ENCODE measurements around the gene NARS2.
"Not testable (repeated sequence)": the region's sequence is repeated elsewhere in the genome, so short reads cannot be mapped to it uniquely, and the experiment has no call there.

The NARS2 gene

DNA sequence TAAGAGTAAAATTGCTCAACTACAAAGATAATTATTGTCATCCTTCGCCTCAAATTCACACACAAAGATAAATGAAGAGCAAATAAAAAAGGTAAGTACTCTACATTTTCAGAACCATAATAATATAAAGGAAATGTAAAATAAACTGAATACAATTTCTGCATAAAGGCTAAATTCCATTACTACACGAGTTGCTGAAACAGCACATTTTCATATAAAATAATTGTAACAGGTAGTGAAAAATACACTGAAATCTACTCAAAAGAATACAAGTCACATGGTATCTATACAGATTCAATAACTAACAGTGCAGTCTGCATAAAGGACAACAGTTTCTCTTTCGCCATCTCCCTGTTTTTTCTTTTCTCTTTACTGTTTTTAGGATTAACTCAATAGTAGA lies 102.3 kb downstream of the NARS2 start:
- DNase-seq, result no peak

DNA sequence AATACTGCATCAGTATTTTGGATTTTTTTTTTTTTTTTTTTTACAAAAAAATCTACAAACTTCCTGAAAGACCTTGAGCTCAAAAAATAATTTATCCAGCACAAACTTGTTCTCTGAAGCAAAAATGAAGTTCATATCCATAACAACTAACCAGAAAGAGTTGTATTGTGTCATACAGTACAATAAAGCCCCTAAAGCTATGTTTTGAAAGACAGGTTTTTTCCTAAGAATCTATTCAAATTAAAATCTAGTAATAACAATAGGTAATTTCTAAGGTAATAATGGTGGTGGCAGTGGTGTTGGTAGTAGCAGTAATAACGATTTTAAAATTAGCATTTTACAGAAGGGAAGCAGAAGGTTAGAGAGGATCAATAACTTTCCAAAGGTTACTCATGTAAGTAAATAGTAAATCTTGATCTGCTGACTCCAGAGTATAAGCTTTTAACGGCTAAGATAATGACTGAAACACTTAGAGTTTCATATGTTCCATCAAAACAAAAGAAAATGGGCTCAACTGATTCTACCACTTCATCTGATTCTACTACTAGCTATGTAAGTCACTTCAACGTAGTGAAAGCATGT lies 103.7 kb downstream of the NARS2 start:
- no peak for DNase-seq

DNA sequence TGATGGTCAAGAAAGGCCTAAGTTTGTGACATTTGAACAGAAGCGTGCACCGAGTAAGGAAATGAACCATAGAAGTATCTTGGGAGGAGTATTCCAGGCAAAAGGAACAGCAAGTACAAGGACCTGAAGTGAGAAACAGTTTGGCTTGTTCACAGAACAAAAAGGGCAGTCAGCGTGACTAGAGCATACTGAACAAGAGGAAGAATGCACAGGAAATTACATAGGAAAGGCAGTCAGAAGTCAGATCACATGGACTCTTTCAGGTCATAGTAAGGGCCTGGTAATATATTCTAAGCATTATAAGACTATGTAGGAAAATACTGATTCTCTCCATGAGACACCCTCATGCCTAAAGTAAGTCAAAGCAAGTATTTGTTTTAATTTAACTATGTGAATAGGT lies 104.8 kb downstream of the NARS2 start:
- no peak for DNase-seq

DNA sequence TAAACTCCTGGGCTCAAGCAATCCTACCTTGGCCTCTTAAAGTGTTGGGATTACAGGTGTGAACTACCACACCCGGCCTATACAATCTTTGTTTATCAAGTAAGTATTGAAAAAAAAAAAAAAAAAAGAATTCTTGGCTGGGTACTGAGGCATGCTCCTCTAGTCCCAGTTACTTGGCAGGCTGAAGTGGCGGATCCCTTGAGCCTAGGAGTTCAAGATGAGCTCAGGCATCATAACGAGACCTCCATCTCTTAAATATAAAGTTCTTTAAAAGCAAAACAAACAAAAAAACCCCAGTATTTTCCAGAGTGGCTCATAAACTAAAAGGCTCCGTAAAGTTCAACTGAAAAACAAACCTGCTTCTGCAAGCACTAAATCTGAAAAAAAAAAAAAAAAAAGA lies 106.7 kb downstream of the NARS2 start:
- DNase-seq, result no peak

DNA sequence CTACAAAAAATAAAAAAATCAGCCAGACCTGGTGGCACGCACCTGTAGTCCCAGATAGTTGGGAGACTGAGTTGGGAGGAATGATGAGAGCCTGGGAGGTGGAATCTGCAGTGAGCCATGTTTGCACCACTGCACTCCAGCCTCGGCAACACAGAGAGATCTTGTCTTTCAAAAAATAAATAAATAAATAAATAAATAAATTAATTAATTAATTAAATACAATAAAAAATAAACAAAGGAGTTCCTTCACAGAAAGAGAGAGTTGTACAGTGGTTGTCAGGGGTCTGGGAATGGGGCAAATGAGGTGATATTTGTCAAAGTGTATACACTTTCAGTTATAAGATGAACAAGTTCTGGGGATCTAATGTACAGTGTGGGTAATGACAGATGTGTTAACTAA lies 107.3 kb downstream of the NARS2 start:
- no peak for DNase-seq

DNA sequence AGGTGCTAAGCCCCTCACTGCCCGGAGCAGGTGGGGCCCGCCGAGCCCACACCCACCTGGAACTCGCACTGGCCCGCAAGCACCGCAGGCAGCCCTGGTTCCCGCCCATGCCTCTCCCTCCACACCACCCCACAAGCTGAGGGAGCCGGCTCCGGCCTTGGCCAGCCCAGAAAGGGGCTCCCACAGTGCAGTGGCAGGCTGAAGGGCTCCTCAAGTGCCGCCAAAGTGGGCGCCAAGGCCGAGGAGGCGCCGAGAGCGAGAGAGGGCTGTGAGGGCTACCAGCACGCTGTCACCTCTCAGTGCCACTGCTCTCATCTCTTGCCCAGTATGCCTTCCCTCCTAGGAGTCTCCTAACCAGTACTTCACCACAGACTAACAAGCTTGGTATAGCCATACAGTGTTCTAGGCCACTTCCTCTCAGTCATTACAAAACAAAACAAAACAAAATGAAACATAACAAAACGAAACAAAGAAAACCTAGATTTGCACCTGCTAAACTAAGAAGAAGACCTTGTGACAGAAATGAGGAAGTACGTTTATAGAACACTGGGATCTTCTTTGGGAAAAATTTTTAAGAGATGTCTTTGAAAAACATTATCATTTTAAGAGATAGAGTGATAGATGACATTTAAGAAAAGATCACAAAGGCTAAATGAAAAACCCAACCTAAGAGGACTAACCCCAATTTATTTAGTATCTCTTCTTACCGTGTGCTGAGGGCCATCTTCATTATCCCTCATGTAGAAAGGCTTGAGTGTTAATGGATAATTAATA lies 109.3 kb downstream of the NARS2 start:
- DNase-seq, result peak; percentile 89

DNA sequence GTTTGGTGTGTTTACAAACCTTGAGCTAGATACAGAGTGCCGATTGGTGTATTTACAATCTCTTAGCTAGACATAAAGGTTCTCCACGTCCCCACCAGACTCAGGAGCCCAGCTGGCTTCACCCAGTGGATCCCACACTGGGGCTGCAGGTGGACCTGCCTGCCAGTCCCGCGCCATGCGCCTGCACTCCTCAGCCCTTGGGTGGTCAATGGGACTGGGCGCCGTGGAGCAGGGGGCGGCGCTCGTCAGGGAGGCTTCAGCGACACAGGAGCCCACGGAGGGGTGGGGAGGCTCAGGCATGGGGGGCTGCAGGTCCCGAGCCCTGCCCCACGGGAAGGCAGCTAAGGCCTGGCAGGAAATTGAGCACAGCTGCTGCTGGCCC lies 109.9 kb downstream of the NARS2 start:
- not testable (repeated sequence) for DNase-seq

DNA sequence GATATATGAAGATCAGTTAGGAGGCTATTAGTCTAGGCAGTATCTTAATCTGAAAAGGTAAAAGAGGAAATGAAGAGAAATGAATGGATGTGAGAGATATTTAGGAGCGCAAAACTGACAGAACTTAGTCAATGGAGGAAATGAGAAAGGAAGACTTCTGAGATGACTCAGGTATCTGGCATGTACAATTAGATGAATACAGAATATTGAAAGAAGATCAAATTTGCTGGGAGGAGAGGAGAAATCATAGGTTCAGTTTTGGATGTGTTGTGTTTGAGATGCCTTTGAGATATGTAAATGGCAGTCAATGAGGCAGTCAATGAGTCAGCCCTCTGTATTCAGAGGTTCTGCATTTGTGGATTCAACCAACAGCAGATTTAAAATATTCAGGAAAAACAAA lies 114.2 kb downstream of the NARS2 start:
- peak; percentile 55 for DNase-seq

DNA sequence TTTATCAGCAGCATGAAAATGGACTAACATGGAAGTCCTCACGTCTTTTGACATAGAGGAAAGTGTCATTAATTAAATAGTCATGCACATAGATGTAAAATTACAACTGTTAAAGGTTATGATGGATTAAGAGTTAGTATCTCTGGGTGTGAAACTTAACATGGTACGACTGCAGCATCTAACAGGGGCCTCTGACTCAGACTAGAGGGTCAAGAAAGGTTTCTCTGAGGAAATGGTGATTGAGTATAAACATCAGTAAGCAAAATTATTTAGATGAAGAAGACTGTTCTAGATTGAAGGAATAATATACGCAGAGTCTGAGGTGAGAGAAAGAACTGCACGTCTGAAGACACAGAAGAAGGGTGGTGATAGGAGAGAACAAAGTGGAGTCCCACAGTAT lies 114.9 kb downstream of the NARS2 start:
- DNase-seq, result no peak

DNA sequence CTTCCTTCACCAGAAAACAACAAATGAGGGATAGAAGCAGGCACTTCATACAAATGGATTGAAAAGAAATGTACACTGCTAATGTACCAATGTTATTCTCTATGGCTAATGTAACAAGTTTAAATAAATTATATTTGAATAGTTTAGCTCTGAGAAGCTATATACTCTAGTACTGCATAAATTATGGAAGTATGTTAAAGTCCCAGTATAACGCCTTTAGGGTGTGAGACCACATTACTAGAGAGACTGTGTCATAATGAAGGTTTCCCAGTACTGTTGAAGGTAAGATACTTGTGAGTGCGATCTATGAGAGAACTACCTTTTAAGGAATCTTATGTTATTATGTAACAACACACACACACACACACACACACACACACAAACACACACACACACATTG lies 117.2 kb downstream of the NARS2 start:
- no peak for DNase-seq

DNA sequence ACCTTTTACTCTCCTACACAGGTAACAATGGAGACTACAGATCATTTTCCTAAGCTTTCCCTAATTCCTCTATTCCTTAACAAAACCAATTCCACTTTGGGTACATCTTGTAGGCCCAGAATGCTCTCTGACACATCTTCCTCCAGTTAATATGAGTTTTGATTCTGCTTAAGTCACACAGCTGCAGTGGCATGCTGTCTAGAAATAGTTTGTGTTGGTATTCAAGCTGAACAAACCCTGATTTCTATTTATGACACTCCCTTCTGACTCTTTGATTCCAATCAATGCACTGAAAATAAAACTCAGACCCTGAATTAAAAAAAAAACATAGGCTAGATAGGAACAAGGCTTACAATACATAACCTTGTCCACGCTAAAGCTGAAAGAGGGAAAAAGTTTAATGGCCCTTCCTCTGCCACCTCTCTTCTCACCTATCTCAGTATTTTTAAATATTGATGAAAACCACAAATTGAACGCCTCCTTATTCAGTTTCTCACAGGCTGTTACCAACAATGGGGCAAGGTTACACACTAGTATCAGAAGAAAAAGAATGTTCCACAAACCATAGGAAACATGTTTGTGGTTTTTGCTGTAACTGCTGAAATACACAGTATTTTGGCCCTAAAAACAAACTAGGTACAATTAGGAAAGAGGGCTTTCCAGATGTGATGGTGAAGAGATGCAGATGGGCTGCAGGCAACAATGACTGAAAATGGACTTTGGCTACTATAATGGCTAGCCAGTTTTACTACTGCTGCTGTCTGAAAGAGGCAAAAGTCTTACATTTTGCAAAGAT lies 121.3 kb downstream of the NARS2 start:
- peak; percentile 13 for DNase-seq

DNA sequence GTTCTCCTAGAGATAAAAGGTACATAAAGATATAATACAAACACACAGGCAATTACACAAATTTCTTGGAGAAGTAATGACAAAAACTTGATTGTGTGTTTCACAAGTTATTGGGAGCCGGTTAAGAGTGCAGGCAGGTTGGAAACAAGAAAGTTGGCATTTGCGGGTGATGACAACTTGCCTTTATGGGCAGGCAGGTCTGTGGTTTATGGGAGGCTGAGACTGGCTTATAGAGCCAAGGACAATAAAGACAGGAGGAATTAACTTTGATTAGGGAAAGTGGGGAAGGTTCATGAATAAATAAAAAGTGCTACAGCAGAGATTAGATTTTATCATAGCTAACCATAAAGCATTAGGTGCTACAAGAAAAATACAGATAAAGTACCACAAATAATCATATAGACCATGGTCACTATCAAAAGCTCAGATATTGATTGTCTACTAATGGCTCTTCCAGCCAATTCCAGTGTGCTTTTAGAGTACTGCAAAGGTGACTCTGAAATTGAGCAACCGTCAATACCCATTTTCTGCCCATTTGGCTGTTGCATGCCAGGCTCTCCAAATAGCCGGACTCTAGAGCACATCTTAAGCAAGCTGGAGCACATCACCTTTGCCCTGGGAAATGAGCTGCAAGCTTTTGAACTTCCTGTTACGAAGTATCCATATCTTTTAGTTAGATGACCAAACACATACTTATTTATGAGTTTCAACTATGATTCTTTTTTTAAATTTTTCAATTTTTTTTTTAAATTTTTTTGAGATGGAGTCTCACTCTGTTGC lies 123.1 kb downstream of the NARS2 start:
- DNase-seq, result no peak

DNA sequence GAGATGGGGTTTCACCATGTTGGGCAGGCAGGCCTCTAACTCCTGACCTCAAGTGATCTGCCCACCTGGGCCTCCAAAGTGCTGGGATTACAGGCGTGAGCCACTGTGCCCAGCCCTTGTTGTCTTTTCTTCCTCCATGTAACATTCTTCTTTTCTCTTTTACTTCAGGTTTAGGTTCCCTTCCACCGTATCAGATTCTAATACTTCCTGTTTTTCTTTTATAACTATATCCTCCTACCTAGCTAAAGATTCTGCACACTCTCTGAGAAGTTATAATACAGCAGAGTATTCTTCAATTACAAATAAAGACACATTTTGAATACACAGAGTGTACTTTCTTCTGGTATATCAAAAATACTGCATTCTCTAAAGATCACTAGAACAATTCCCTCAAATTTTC lies 123.8 kb downstream of the NARS2 start:
- DNase-seq, result no peak

DNA sequence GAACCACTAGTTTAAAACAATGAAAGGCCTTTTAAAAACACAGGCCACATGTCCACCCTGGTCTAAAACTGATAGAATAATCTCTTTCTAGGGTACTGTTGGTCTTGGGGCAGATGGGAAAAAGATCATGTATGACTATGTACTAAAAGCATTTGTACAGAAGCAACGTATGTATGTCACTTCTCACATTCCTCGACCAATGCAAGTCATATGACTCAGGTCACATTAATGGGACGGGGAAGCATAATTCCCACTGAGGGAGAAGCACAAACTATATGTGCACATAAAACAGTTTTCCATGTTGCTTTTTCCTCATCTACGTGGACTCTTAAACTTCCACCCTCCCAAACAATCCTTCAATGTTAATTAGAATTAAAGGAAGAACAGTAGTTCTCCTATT lies 124.8 kb downstream of the NARS2 start:
- no peak for DNase-seq

DNA sequence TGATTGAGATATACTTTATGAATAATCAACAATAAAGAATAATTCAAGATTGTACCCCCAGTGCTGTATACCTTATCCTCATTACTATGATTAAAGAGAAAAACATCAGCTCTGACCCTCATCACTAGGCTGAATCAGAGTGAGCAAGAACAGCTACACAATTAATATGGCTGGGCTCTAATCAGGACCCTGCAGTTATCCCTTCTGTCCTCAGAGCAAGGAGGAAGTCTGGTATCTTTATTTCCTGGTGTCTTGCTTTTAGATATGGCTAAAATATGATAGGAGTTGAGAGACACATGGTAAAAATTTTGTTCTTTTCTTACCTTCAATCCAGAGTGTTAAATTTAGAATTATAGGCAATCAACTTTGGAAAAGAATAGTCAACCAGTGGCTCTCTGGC lies 128.5 kb downstream of the NARS2 start:
- DNase-seq, result no peak

DNA sequence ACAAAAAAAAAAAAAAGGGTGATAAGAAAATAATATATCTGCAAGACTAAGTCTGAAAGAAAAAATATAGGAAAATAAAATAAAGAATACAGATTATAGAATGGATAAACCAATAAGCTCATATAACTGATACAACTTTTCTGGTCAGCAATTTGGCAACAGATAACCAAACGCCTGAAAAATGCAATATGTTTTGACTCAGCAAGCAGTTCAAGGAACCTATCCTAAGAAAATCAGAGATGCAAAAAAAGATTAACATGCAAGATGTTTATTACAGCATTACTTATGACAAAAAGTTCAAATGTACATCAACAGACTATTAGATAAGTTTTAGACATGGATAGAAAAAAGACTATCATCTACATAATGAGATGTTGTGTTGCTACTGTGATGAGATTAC lies 129.9 kb downstream of the NARS2 start:
- DNase-seq, result no peak

DNA sequence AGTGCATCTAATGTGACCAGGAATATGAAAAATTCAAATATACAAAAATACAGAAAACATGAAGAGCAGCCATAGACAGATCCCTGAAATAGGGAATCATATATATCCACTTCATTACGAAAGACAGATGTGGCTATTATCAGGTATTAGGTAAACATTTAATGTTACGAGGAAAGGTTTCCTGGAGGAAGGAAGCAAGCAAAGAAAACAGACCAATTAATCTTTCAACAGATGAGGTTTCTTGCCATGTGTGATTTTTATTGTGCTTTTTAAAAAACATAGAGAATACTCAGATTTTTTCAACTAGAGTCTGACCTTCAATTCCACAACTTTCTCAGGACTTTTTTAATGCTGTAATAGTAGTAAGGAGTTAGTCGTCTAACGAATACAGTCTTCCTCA lies 132.7 kb downstream of the NARS2 start:
- DNase-seq, result no peak

DNA sequence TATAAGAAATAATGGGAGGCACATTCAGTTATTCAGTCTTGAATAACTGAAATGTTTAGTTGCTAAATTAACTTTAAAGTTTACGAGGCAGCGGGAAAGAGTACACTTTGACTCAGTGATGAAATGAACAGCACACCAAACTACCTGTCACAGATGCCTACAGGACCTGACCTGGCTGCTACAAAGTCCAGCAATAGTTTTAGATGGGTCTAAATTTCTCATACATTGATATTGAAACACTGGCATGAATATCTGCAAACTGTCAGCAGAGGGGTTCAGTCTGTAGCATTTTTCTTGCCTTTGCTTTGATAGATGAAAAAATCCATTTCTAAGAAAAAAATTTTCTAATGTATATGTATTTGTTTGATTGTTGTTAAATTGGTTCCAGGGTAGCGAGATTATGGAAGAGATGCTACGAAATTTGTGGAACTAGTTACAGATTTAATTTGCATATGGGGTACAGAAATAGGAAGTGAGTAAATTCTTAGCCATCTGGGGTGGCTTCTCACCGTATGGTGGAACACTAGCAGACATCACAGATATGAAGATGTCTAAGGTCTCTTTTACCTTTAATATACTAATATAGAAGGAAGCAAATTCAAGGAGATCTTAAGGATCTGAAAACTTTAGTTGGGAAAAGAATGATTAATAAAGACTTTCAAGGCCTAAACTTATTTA lies 136.2 kb downstream of the NARS2 start:
- DNase-seq, result no peak

DNA sequence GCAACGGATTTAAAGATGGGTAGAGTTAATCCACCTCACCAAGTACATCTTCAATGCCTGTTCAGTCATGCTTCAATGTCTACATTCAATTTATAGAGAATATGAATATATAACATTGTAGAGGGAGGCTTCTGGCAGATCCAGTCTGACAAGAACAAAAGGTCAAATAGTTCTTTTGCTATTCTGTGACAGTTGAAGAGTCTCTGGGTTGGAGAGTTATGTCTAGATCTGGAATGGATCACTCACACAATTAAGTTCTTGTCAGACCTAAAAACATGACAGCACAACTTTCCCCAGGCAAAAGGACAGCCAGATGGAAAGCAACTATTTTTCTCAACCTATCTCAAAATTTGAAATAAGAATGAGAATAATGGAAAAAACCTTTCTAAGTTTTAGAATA lies 141.7 kb downstream of the NARS2 start:
- no peak for DNase-seq

DNA sequence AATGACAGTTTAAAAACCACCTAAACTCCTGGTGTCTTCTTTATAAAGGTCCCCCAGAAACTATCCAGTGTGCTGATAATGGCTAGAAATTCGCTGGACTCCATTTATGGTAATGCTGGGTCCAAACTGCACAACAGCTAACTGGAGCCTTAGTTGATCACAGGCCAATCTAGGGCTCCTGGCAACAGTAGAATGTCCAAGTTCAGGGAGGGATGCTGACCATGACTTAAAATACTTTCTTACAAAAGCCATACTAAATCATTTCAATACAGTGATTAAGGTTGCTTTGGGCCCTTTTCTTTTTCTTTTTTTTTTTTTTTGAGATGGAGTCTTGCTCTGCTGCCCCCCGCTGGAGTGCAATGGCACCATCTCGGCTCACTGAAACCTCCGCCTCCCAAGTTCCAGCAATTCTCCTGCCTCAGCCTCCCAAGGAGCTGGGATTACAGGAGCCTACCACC lies 142.6 kb downstream of the NARS2 start:
- DNase-seq, result no peak

DNA sequence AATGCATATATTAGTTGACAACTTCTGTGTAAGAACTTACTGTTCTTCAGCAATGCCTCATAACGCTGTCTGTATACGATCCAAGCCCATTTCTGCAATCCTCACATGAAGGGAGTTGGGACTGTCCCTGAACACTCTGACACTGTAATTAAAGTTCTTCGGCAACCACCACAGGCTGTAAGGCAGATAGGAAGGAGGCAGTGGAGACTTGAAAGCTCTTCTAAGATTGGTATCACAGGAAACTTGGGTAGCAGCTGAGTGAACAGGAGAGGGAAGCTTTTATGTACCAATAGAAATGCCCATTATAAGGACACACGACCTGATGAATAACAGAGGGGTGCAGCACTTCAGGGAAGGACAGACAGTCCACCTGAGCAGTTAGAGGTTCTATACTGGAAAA lies 145.0 kb downstream of the NARS2 start:
- DNase-seq, result peak; percentile 39

DNA sequence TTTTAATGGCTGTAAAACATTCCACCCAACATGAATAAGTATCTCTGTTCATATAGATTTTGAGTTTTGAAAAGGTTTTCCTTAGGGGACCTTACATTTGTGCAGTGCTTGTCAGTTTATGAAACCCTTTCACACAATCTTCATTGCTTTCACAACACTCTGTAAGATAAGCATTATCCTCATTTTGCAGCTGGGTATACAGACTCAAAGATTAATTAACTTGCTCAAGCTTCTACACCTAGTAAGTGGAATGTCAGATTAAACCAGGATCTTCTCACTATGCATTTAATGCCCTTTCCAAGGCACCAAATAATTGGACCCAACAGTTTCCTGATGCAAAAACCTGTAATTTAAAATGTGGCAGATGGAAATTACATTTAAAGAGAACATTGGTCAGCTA lies 145.5 kb downstream of the NARS2 start:
- no peak for DNase-seq

DNA sequence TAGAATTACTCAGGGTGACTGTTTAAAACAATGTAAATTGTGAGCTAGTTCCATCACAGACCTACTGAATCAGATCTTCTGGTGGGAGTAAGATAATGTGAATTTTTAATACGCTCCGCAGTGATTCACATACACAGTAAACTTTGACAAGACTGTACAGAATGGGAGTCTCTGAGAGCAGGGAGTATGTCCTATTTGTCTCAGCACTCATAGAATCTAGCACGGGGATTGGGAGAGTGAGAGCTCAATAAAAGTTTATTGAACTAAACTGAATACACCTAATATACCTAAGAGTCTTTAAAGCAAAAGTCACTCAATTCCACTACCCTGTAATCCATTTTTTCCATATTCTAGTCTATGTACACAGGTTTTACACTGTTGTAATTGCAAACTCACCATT lies 145.9 kb downstream of the NARS2 start:
- no peak for DNase-seq

Data from activated CD4-positive, alpha-beta T cell treated with anti-CD3 and anti-CD28 coated beads, Interleukin-10, Interleukin-2, amounts not matched to agents 100 ng/mL and 50 ng/mL, durations not matched to agents 16 hours and 8 hours (primary cell).